ENCODE data around the gene ADIPOR2.

Gene ADIPOR2

GRCh38 chr12:1800401-1801302 is 109.8 kb downstream of the ADIPOR2 start:
- H3K4me1 ChIP-seq (ENCODE audit: control insufficient read depth, insufficient read depth, low read depth, low read length) = peaks cover 15% of the 10 kb centered on the region
- no peak overlapping the region for H3K18ac ChIP-seq (ENCODE audit: low read depth in 1 of 2, low read length in 2 of 2)
- H3K14ac ChIP-seq (ENCODE audit: low read length in 2 of 2) = no peak overlapping the region
- H2BK120ac ChIP-seq (ENCODE audit: low read depth, low read length) = no peak overlapping the region
- H3K23ac ChIP-seq (ENCODE audit: low read length in 2 of 2) = no peak overlapping the region
- no peak overlapping the region for H3K4me3 ChIP-seq (ENCODE audit: insufficient read depth in 1 of 2, low read depth in 1 of 2, low read length in 2 of 2)
- DNase-seq = peak; percentile 60
- no peak overlapping the region for H3K4ac ChIP-seq (ENCODE audit: low read depth in 1 of 2, low read length in 2 of 2)
- H3K9me3 ChIP-seq (ENCODE audit: control insufficient read depth, low read length) = no peaks in the 10 kb centered on the region
- H2AK5ac ChIP-seq (ENCODE audit: low read length, severe bottlenecking) = no peak overlapping the region
- WGBS = 49% methylated on average over 12 of the region's 14 CpGs
- H3K27ac ChIP-seq (ENCODE audit: low read length, poor library complexity, severe bottlenecking) = no peak overlapping the region
- peak overlapping the region in 1 of 2 experiments; percentile 85 for H2BK12ac ChIP-seq (ENCODE audit: low read length in 2 of 2)
- no peaks in the 10 kb centered on the region for H3K79me1 ChIP-seq (replicated peaks; ENCODE audit: low read length, poor library complexity, severe bottlenecking)
- H3K4me2 ChIP-seq (ENCODE audit: low read length, poor library complexity, severe bottlenecking) = no peak overlapping the region
- H3K27me3 ChIP-seq (ENCODE audit: control insufficient read depth in 1 of 2, insufficient read depth in 1 of 2, low read length in 2 of 2) = no peaks in the 10 kb centered on the region
- no peaks in the 10 kb centered on the region for H3K36me3 ChIP-seq (ENCODE audit: control insufficient read depth in 1 of 2, insufficient read depth in 2 of 2, low read depth in 1 of 2, low read length in 2 of 2)
- no peak overlapping the region for H2BK15ac ChIP-seq (ENCODE audit: low read depth, poor library complexity, severe bottlenecking)
- H2AFZ ChIP-seq (ENCODE audit: low read depth, low read length) = peak overlapping the region; percentile 32
- no peak overlapping the region for H4K91ac ChIP-seq (ENCODE audit: low read length)
- peak overlapping the region; percentile 5 for H4K8ac ChIP-seq (ENCODE audit: low read length)
- no peak overlapping the region for H3K9ac ChIP-seq (ENCODE audit: low read length)
- no peak overlapping the region for H2BK5ac ChIP-seq (ENCODE audit: low read depth, low read length, poor library complexity, severe bottlenecking)

DNA sequence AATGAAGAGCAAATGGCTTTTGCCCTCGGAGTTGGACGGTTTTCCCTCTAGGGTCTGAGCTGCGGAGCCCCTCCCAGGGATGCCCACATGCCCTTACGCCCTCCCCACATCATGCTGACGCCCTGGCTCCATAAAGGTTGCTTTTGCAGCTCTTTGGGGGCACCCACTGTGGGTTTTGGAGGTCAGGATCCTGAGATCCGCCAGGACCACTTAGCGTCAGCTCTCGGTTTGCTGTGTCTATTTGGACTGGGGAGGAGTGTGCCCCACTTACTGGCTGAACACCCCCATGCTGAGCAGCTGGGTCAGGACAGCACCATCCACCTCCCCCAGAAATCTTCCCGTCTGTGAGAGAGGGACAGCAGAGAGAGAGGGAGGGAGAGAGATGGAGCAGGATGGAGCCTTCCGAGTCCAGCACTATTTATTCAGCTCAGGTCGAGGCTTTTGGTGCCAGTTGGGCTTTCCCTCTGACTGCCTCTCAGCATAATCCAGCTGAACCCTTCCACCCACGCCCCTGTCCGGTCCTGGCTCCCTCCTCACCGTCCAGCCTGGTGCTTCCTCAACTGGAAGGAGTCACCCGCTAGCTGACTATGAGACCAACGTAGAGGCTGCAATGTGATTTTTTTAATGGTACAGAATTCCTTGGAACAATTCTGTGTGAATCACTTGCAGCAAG is 110.6 kb downstream of the ADIPOR2 start:
- Histone ChIP-seq H2BK12ac (ENCODE audit: low read length in 2 of 2) (peak overlapping the region in 1 of 2 experiments; percentile 72), H3K4me1 (ENCODE audit: control insufficient read depth, insufficient read depth, low read depth, low read length) (peaks cover 7% of the 10 kb centered on the region), H3K23ac (ENCODE audit: low read length in 2 of 2) (no peak overlapping the region), H3K18ac (ENCODE audit: low read depth in 1 of 2, low read length in 2 of 2) (peak overlapping the region in 1 of 2 experiments; percentile 30), H2BK120ac (ENCODE audit: low read depth, low read length) (no peak overlapping the region), H3K14ac (ENCODE audit: low read length in 2 of 2) (no peak overlapping the region), H2AK5ac (ENCODE audit: low read length, severe bottlenecking) (no peak overlapping the region), H3K4me2 (ENCODE audit: low read length, poor library complexity, severe bottlenecking) (no peak overlapping the region), H3K9me3 (ENCODE audit: control insufficient read depth, low read length) (no peaks in the 10 kb centered on the region), H3K9ac (ENCODE audit: low read length) (peak overlapping the region; percentile 15), H4K91ac (ENCODE audit: low read length) (no peak overlapping the region), H3K4ac (ENCODE audit: low read depth in 1 of 2, low read length in 2 of 2) (peak overlapping the region in 1 of 2 experiments; percentile 36), H3K79me1 (replicated peaks; ENCODE audit: low read length, poor library complexity, severe bottlenecking) (no peaks in the 10 kb centered on the region), H3K27me3 (ENCODE audit: control insufficient read depth in 1 of 2, insufficient read depth in 1 of 2, low read length in 2 of 2) (no peaks in the 10 kb centered on the region), H3K4me3 (ENCODE audit: insufficient read depth in 1 of 2, low read depth in 1 of 2, low read length in 2 of 2) (no peak overlapping the region), H2BK5ac (ENCODE audit: low read depth, low read length, poor library complexity, severe bottlenecking) (no peak overlapping the region), H4K8ac (ENCODE audit: low read length) (no peak overlapping the region), H2AFZ (ENCODE audit: low read depth, low read length) (no peak overlapping the region), H2BK15ac (ENCODE audit: low read depth, poor library complexity, severe bottlenecking) (no peak overlapping the region), H3K27ac (ENCODE audit: low read length, poor library complexity, severe bottlenecking) (no peak overlapping the region), H3K36me3 (ENCODE audit: control insufficient read depth in 1 of 2, insufficient read depth in 2 of 2, low read depth in 1 of 2, low read length in 2 of 2) (no peaks in the 10 kb centered on the region)
- 89% methylated on average over 14 of the region's 16 CpGs for WGBS
- no peak for DNase-seq

GRCh38 chr12:1803736-1804135 is 112.9 kb downstream of the ADIPOR2 start:
- whole genome bisulfite sequencing = 85% methylated on average over 6 of the region's 7 CpGs
- H4K8ac ChIP-seq (ENCODE audit: low read length) = no peak overlapping the region
- no peak overlapping the region for H3K4me2 ChIP-seq (ENCODE audit: low read length, poor library complexity, severe bottlenecking)
- H3K27me3 ChIP-seq (ENCODE audit: control insufficient read depth in 1 of 2, insufficient read depth in 1 of 2, low read length in 2 of 2) = peaks cover 0 to under 1% of the 10 kb centered on the region in 2 experiments
- H3K9me3 ChIP-seq (ENCODE audit: control insufficient read depth, low read length) = no peaks in the 10 kb centered on the region
- no peak for DNase-seq
- no peak overlapping the region for H4K91ac ChIP-seq (ENCODE audit: low read length)
- no peak overlapping the region for H3K4me3 ChIP-seq (ENCODE audit: insufficient read depth in 1 of 2, low read depth in 1 of 2, low read length in 2 of 2)
- H2AK5ac ChIP-seq (ENCODE audit: low read length, severe bottlenecking) = no peak overlapping the region
- no peak overlapping the region for H2BK120ac ChIP-seq (ENCODE audit: low read depth, low read length)
- no peak overlapping the region for H2AFZ ChIP-seq (ENCODE audit: low read depth, low read length)
- H3K9ac ChIP-seq (ENCODE audit: low read length) = no peak overlapping the region
- no peak overlapping the region for H3K23ac ChIP-seq (ENCODE audit: low read length in 2 of 2)
- H3K27ac ChIP-seq (ENCODE audit: low read length, poor library complexity, severe bottlenecking) = no peak overlapping the region
- H3K4me1 ChIP-seq (ENCODE audit: control insufficient read depth, insufficient read depth, low read depth, low read length) = peaks cover 4% of the 10 kb centered on the region
- H3K14ac ChIP-seq (ENCODE audit: low read length in 2 of 2) = no peak overlapping the region
- H2BK12ac ChIP-seq (ENCODE audit: low read length in 2 of 2) = no peak overlapping the region
- no peak overlapping the region for H3K18ac ChIP-seq (ENCODE audit: low read depth in 1 of 2, low read length in 2 of 2)
- H3K4ac ChIP-seq (ENCODE audit: low read depth in 1 of 2, low read length in 2 of 2) = no peak overlapping the region
- no peaks in the 10 kb centered on the region for H3K79me1 ChIP-seq (replicated peaks; ENCODE audit: low read length, poor library complexity, severe bottlenecking)
- H2BK15ac ChIP-seq (ENCODE audit: low read depth, poor library complexity, severe bottlenecking) = no peak overlapping the region
- H3K36me3 ChIP-seq (ENCODE audit: control insufficient read depth in 1 of 2, insufficient read depth in 2 of 2, low read depth in 1 of 2, low read length in 2 of 2) = no peaks in the 10 kb centered on the region
- H2BK5ac ChIP-seq (ENCODE audit: low read depth, low read length, poor library complexity, severe bottlenecking) = no peak overlapping the region

All from mesenchymal stem cell (in vitro differentiated cells and primary cell).